ENCODE results near the gene CLN6.
"Not testable (repeated sequence)": the region's sequence is repeated elsewhere in the genome, so short reads cannot be mapped to it uniquely, and the experiment has no call there.

Gene CLN6

GRCh38 chr15:68223171-68223570 lies 6.4 kb downstream of the CLN6 start:
- no peak for DNase-seq (ENCODE audit: low spot score)

- DNase-seq (ENCODE audit: low spot score), result not testable (repeated sequence)
These were observed 7.1 kb downstream of the CLN6 start for GRCh38 chr15:68222432-68222743.

- DNase-seq (ENCODE audit: low spot score), result peak; percentile 17
These were observed 7.7 kb downstream of the CLN6 start for GRCh38 chr15:68221530-68222431.

- DNase-seq (ENCODE audit: low spot score), result no peak
These were observed 8.6 kb downstream of the CLN6 start for GRCh38 chr15:68220967-68221366.

- DNase-seq (ENCODE audit: low spot score), result no peak
These were observed 9.0 kb downstream of the CLN6 start for GRCh38 chr15:68220489-68220888.

GRCh38 chr15:68218847-68219798 lies 10.4 kb downstream of the CLN6 start:
- peak; percentile 29 for DNase-seq (ENCODE audit: low spot score)

- DNase-seq (ENCODE audit: low spot score), result peak; percentile 24
These were observed 11.2 kb downstream of the CLN6 start for GRCh38 chr15:68218331-68218730.

- no peak for DNase-seq (ENCODE audit: low spot score)
These were observed 12.2 kb downstream of the CLN6 start for GRCh38 chr15:68217341-68217740.

GRCh38 chr15:68214838-68215254 lies 14.7 kb downstream of the CLN6 start:
- DNase-seq (ENCODE audit: low spot score), result no peak

- no peak for DNase-seq (ENCODE audit: low spot score)
These were observed 15.3 kb downstream of the CLN6 start for GRCh38 chr15:68213991-68214837.

GRCh38 chr15:68213491-68213845 lies 16.1 kb downstream of the CLN6 start:
- not testable (repeated sequence) for DNase-seq (ENCODE audit: low spot score)

GRCh38 chr15:68211656-68212320 lies 17.7 kb downstream of the CLN6 start:
- DNase-seq (ENCODE audit: low spot score), result peak; percentile 34

GRCh38 chr15:68210821-68211655 lies 18.5 kb downstream of the CLN6 start:
- DNase-seq (ENCODE audit: low spot score), result peak; percentile 89

- no peak for DNase-seq (ENCODE audit: low spot score)
These were observed 19.1 kb downstream of the CLN6 start for GRCh38 chr15:68210409-68210756.

- no peak for DNase-seq (ENCODE audit: low spot score)
These were observed 19.7 kb downstream of the CLN6 start for GRCh38 chr15:68209735-68210408.

GRCh38 chr15:68209272-68209671 lies 20.3 kb downstream of the CLN6 start:
- no peak for DNase-seq (ENCODE audit: low spot score)

- no peak for DNase-seq (ENCODE audit: low spot score)
These were observed 20.8 kb downstream of the CLN6 start for GRCh38 chr15:68208636-68209240.

- DNase-seq (ENCODE audit: low spot score), result no peak
These were observed 21.4 kb downstream of the CLN6 start for GRCh38 chr15:68208136-68208535.

- DNase-seq (ENCODE audit: low spot score), result no peak
These were observed 22.2 kb downstream of the CLN6 start for GRCh38 chr15:68207176-68207935.
